Measurements from ENCODE around the gene PPIL1. TPM values are rescaled to one million over a fixed set of nuclear protein-coding genes. Genes with fewer than 3 reads are reported as not detected.

PPIL1 gene
- total RNA-seq, 1 donor from 2014 or later: 29.1 TPM

DNA sequence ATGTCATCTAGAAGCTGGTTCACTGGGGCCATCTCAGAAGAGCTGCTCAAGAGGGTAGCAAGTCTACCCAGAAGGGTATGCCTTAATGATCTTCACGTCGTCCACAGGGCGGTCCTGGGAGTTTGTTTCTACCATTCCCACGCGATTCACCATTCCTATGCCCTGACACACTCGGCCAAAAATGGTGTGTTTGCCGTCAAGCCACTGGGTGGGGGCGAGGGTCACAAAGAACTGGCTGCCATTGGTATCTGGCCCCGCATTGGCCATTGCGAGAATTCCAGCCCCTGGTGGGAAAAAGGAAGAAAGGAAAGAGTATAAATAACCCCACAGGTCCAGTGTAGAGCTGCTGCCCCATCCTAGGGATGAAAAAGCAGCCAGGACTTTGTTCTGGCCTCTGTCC, 18.9 kb downstream of the PPIL1 start:
- DNase-seq: no peak

DNA sequence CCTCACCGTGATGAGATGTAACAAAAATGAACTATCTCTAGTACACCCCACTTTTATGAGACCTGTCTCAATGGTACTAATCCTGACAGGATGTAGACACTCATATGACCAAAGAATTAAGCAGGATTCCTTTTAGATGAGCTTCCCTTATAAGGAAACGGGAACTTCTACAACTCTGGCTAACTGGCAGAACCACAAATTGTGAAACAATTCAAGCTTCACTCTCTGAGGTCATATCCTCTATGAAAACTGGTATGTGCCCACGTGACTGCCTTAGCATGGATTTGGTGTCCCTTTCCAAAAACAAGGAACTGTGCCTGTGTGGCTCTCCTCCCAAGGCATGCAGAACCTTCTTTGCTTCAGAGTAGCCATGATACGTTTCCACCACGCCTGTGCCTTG, 21.3 kb downstream of the PPIL1 start:
- DNase-seq: no peak

DNA sequence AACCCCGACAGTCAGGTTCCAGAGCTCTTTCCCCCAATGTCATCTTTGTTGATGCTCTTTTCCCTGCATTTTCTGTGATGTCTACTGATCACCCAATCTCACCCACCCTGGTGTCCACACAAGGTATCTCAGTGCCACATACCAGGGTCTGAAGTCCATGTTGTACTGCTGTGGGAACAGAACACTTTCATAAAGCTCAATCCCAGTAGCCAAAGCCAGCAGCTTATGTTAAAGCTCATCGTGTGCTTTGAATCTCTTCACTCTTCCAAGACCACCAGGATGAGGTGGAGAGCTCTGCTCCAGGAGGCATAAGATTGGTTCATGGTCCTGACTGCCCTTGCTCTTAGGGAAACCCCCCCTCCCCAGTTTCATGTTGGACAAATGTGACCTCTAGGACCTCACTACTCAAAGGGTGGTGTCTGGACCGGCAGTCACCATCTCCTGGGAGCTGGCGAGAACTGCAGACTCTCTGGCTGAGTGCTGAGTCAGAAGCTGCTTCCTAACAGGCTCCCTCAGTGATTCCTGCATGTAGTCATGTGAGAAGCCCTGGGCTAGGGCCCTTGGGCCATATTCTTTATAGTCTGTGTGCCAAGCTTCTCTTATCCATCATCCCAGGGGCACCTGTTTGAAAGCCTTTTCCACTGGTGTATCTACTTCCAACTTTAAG, 22.0 kb downstream of the PPIL1 start:
- DNase-seq: no peak

DNA sequence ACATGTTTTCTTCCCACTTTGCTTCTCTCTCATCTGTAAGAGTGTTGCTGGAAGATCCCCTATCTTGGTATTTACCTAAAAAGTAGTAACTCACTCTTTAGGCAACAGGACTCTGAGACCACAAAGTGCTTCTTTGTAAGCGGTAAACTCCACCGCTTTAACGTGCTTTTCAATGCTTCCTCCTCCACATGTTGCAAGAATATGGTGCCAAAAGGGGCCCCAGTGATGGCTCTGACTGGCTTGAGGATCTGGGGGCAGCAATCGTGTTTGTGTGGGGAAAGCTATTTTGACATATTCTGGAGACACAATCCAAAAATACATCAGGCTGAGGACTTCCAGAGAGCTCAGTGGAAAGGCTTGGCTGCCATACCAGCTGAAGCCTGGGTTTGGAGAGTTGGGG, 23.0 kb downstream of the PPIL1 start:
- DNase-seq: peak; percentile 76

DNA sequence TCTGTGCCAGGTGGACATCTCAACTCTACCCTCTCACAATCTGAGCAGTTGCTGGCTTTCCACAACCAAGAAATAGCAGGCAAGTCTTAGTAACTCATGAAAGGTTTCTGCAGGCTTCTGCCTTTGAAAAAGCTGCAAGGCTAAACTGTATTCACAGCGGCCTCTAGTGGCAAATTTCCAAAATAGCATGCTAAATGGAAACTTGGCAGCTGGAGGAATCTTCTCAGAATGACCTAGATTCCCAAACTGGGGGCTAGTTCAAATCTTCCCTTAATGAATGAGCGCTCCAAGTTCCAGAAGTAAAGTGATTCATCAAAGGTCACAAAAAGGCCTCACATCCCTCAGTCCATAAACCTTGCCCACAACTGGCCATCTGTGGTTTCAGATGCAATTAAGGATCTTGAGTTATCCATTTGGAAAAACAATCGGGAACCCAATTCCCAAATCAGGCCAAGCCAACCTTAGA, 23.4 kb downstream of the PPIL1 start:
- peak; percentile 94 for DNase-seq

DNA sequence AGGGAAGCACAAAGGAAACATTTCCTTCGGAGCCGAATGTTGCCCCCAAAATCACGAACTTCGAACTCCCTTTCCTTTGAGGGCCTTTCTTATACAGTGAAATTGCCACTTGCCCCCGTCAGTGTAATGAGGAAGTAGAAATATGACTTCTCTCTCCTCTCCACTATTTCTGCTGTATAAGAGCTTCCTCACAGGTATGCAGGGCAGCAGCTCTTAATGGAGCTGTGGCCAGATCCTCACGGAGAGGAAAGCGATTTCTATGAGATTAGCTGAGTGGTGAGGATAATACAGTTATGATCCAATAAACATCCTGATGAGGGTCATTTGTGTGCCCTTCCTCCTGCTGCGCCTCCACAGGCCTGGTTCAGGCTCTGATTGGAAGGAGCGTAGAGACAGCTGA, 24.6 kb downstream of the PPIL1 start:
- no peak for DNase-seq

DNA sequence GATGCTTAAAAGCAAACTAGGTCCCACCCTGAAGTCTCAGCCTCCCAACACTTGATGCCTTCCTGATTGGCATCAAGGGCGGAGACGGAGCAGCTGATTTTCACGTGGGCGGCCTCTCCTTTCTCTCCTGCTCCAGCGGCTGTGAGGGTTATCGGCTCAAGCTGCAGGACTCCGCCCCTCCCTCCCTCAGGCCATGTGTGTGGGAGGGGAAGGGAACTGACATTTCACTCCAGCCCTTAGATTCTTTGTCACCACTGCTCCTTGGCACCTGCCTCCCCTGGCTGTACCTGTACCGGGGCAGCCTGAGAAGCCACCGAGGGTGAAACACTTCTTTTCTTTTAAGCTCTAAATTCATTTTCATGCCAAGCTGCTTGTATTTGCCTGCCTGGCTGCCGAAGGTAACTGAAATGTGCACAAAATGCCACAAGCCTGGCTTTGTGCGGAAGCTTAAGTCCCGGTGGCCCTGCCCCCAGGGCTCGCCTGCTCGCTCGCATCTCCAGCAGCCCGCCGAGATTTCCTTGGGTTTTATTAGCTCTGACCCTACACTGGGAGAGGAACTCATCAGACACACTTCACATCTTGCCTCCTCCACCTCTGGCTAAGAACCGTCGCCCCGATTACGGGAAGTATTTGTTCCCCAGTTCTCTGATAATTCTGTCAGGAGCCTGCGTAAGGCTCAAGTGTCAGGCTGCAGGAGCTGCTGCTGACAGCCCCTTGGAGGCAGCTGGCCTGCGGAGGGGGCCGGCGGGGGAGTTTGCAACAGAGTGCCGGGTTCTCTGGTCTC, 25.8 kb downstream of the PPIL1 start:
- peak; percentile 78 for DNase-seq

DNA sequence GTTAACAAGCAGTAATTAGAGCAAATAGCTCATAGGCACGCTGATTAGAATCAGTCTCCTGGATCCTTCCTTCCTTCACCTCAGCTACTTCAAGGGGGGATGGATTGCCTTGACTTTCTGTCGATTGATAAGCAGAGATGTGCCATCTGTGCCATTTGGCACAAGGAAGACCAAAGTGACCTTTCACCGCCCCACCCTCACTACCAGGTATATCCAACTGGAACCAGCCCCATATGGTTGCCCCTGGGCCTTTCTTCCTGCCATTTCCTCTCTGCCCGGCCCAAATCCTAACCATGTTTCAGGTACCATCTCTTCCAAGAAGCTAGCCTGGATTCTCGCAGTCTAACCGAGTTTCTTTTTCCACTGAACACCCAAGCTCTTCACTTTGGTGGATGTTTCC, 26.6 kb downstream of the PPIL1 start:
- DNase-seq: no peak

DNA sequence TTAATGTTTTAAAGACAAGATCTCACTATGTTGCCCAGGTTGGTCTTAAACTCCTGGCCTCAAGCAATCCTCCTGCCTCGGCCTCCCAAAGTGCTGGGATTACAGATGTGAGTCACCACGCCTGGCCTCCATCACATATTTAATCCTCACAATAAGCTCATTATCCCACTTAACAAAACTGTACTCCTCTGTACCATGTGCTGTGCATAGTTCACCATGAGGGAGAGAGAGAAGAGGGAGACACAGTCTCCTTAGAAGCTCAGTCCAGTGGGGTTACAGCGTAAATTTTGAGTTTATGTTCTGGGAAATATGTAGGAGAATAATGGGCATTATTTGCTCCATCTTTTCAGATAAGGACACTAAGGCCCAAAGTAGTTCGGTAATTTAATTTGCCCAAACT, 27.5 kb downstream of the PPIL1 start:
- DNase-seq: no peak

DNA sequence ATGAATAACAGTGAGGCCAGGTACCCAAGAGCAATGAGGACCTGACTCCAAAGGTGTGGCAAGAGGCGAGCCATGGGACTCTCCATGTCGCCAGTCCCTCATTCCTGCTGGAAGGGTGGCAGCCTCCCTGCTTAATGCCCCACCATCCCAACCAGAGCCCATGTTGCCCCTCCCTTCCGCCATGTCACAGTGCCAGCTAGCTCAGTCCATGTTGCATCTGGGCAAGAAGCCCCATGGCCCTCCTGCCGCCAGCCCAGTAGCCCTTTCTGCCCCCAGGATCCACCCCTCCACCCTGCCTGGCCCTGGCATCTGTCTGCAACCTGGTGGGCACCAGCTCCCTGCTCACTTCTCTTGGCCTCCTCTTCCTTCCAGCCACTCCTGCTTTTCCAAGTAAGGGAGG, 29.4 kb downstream of the PPIL1 start:
- DNase-seq: no peak

DNA sequence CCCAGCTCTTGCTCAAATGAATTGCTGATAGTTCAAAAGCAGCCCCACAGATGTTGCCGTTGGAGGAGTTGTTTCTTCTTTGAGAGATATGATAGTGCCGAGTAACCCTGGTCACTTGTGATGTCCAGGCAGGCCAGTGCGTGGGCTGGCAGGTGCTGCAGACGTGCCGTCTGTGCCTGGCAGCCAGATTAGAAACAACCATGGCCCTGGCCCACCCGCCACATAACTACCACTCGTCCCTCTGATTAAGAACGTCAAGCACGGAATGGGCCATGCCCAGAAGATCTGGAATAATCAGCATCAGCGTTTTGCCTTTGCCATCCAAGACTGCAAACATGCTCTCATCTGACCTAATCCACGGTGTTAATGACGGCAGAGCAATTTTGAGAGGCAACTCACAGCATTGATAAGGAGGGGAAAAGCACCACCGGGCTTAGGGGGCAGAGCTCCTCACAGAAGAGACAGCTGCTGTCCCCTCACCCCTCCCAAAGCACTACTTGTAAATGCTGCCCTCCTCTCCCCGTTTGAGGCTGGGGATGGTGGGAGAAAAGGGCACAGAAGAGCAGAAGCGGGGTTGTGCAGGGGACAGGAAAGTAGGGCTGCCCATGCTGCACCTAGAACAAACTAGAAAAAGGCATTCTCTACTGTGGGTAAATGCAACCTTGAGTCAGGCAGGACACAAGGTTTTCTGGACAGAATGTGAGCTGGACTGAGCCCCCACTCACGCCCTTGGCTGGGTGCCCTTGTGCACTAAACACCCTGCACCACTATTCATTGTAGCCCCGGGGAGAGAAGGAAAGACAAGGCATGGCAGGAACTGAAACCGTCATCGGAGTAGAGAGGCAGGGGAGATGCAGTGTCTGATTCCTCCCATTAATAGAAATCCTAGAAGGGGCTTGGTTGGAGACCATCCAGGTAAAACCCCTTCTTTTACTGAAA, 30.1 kb downstream of the PPIL1 start:
- DNase-seq: no peak

DNA sequence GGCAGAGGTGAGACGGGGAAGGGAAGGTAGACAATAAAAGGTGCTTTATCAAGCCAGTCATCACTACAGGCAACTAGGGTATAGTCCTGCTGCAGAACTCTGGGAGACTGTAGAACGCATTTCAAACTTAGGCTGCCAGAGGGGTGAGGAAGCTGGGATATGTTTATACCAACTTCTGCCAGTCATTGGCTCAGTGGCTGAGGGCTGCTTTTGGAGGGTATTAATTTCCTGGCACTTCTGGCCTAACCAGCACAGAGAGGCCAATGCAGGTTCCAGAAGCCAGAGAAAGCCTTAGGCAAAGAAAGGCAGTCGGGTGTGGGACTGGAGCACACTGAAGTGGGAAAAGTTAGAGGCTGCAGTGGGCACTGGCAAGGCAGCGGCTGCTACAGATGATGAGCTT, 31.4 kb downstream of the PPIL1 start:
- DNase-seq: no peak

DNA sequence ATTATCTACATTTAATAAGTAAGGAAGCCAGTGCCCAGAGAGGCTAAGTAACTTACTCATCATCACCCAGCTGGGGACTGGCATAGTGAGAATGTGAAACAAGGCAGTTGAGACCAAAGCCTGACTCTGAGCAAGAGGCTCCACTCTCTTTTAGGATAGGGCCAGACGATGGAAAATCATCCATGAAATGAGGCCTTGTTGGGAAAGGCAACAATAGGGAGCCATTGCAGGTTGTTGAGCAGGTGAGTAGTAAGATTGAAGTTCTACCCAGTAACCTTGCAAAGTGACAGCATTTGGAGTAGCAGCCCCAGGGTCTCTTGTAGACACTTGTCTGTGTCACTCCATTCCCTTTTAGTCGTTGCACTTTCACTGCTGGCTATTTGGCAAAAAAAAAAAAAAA, 32.8 kb downstream of the PPIL1 start:
- DNase-seq: no peak

DNA sequence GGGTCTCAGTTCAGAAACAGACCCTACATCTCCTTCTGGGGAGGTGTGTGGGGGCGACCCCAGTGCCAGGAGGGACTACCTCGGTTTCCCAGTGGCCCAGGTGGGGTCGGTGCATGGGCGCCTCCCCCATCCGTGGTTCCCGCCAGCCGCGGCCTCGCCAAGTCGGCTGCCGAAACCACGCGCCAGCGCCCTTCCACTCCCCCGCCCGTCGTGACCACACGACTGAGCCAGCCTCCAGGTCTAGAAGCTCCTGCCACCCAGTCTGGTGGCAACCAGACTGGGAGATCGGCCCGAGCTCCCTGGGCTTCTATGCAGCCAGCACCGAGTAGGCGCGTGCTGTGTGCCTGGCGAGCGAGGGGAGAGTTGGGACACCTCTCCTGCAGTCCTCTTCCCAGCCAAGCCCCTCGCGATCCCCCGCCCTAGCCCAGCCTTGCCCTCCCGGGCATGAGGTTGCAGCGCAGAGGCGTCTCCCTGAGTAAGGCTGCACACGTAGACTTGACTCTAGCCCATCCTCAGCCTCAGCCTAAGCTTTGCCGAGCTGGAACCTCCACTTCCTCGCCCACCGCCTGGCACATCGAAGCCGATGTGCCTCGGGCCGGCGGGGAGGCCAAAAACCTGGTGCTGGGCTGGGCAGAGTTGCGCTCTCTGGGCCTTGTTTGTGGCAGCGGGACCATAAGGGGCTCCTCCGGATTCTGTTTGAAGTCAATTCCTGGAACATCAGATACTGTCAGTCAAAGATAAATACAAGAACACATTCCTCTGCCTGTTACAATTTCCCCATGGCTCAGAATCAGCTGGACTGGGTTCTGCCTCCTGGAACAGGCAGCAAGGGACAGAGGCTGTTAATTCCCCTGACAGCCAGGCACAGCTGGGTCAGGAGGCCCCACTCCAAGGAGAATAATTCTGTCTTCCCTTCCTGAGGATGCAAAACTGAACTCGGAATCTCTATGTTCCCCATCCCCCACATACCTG, 33.9 kb downstream of the PPIL1 start:
- DNase-seq: peak; percentile 79

DNA sequence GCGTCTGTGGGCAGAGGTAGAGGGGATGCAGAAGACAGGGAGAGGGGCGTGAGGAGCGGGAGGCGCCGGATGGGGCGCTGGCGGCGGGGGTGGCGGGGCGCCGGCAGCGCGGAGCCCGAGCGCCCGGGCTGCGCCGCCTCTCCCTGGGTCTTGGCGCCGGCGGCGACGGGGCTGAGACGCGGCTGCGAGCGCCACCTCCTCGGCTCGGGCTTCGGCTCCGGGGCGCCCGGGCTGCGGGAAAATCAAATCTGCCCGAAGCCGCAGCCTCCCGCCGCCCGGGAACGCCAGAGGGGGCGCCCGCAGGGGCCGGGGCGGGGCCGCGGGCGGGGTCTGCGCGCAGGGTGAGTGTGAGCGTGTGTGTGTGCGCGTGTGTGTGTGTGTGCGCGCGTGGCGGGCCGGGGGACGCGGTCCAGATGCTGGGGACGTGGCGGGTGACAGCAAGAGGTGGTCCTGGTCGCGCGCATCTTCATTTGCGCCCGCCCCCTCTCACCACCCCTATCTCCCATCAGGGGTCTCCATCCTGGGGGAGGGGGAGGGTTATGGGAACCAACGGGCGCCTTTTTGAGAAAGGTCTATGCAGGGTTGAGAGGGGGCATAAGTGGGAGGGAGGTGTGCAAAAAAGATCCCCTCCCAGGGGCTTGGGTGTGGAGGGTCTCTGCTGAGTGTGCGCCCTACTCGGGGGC, 34.7 kb downstream of the PPIL1 start:
- peak; percentile 78 for DNase-seq

DNA sequence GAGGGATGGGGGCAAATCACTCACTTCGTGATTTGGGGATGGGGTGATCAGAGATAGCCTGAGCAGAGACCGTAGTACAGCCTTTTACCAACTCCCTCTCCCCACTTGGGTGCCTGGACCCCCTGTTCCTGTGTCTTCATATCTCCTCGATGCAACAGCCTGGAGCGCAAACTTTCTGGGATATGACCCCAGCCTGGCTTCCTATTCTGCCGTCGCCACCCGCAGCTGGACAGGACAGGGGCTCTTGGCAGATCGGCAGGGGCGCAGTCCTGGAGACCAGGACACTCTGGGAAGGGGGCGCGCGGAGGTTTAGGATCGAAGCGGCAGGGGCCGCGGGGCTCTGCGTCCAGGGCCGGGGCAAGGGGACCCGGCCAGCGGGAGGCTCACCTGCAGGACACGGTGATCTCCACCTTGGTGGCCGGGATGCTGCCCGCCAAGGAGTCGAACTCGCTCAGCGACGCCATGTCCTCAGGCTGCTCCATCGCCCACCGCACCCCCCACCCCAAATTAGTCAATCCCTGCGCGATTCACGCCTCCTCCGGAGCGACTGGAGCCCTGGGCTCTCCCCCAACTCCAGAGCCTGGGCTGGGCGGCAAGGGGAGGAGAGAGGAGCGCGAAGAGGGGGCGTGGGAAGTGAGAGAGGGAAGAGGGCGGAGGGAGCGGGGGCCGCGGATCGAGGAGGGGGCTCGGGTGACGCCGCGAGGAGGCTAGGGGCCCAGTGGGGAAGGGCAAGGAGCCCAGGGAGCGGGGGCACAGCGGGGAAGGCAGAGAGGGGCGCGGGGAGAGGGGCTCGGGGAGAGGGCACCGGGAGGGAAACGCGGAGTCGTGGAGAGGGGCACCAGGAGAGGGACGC, 35.5 kb downstream of the PPIL1 start, which contains the start of gene CPNE5:
TSS of gene CPNE5 (minus strand) at position 549 of the 853 bp plus-strand sequence. CDS start at position 482, 67 bp downstream.
- DNase-seq: peak; percentile 79

DNA sequence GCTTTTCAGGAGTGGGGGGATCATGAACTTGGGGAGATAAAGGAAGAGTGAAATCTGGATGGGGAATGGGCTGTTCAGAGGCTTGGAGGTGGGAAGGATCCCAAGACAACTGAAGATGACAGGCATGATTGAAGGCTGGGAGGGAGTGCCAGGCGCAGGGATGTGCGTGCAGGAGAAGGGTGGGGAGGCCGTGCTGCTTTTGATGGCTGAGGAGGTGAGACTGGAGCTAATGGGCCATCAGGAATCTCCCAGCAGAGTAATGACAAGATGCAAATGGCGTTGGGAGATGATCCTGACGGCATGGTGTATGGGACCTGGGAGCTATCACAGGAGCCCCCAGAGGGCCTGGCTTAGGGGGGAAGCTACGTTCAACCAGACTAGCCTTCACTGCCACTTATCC, 36.9 kb downstream of the PPIL1 start:
- DNase-seq: no peak

DNA sequence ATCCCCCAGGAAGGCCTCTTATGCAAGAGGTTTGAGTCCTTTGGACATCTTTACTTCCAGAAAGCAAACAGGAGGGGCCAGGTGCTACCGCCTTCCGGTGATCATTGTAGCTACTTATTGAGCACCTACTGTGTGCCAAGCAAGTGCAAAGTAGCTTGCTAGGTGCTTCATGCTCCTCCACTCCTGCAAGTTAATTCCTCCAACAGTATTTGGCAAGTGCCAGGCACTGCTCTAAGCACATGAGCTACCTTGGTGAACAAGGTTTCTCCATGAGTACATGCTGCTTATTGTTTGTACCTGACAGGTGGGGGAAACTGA, 37.6 kb downstream of the PPIL1 start:
- no peak for DNase-seq

DNA sequence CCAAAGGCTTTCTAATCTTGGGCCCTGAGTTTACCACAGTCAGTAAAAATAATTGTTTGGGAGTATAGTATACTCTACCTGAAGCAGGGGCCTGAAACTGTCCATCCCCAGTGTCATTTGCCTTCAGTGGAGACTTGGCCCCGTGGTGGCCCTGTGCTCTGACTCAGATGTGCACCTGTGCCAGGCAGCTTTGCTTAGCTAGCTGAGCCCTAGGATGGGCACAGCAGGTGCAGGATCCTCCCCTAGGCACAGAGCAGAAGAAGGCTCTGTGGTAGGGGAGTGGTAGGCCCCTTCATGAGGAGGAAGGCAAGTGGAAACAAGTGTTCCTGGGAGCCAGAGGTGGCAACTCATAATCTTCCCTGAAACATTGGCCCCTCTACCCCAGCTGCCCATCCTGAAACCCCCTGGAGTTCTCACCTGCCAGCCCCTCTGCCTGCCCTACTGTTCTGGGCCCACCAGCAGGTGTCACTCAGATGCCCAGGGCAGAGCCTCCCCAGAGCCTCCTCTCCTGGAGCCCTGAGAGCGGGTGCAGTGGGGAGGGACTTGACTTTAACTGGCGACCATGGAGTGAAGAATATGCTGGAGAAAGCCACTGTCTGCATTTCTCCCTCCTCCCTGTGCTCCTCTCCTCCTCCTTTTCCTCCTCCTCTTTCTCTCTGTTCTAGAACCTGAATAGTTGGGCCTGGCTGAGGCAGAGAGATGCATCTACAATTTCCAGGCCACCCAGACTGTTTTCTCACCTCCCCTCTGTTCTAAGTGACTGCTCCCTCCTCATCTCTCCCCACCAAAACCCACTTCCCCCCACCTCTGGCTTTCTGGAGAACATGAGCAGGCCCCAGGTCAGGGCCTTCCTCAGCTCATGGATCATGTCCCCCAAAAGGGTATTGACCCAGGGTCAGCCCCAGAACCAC, 38.2 kb downstream of the PPIL1 start:
- DNase-seq: no peak
